Mesodermal cell (in vitro differentiated cells): ENCODE measurements around the gene CFI.

Source experiments
- H3K27ac ChIP-seq: 2 replicates; pipeline ENCODE4 v1.7.0; 2013; ENCODE audit warnings: mild to moderate bottlenecking, low read depth, low read length, moderate library complexity; ENCODE audit not compliant: severe bottlenecking
- H3K36me3 ChIP-seq: 2 replicates; pipeline ENCODE4 v1.7.1; 2013; ENCODE audit warnings: mild to moderate bottlenecking, low read length, moderate library complexity; ENCODE audit not compliant: control insufficient read depth, insufficient read depth
- H3K4me1 ChIP-seq: one replicate; pipeline ENCODE4 v1.7.1; 2013; ENCODE audit warnings: mild to moderate bottlenecking, low read length; ENCODE audit not compliant: insufficient read depth, control insufficient read depth, poor library complexity, severe bottlenecking
- H3K4me3 ChIP-seq: 2 replicates; pipeline ENCODE4 v1.7.0; 2013; ENCODE audit warnings: low read length, control low read depth, mild to moderate bottlenecking; ENCODE audit not compliant: insufficient read depth, poor library complexity, severe bottlenecking; ENCODE audit errors: extremely low read depth
- H3K9me3 ChIP-seq: 2 replicates; pipeline ENCODE4 v1.7.1; 2013; ENCODE audit warnings: mild to moderate bottlenecking, low read length, moderate library complexity; ENCODE audit not compliant: control insufficient read depth
- WGBS, 2 experiments: methylation state at CpG; one replicate each; pipeline ENCODE4 v1.1.5; 2013; ENCODE audit warnings: missing lambda C conversion rate in 2 of 2; ENCODE audit not compliant: insufficient coverage in 2 of 2; 5-methylcytosine and 5-hydroxymethylcytosine counted together

The CFI gene

DNA sequence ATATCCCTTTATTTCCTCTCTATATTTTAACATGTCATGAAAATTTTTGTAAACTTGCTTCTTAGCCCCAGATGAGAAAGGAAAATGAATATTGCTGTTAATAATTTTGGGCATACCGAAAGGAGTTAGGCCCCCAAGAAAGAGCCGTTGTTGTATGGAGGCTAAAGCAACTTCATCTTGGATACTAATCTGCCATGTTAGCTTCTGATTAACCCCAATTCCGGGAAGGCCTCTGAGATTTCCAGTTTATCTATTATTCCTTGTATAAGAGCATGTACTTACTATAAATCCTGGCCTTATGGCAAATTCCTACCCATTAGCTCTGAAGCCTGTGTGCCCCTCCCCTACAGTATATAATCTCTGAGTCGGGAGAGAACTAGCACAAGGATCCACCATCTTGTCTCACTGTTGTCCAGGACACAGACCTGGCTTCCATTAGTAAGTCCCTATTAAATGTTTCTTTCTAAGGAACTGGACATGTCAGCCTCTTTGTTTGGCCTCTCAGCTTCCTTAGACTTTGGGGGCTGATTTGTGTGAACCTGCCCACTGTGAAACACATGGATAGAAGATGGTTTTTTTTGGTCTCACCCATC lies 51.1 kb downstream of the CFI start:
- no peak overlapping the region for H3K27ac ChIP-seq
- H3K36me3 ChIP-seq, result no peaks in the 10 kb centered on the region
- WGBS, 2 experiments, result 90 to 100% methylated on average over 3 of the region's 4 CpGs

GRCh38 chr4:109749388-109750082 lies 52.3 kb downstream of the CFI start:
- 90 to 100% methylated on average over 1 to 2 of the region's 7 CpGs for WGBS, 2 experiments
- no peaks in the 10 kb centered on the region for H3K9me3 ChIP-seq

More for the DNA sequence above, 51.1 kb downstream of the CFI start:
- Histone ChIP-seq H3K4me3 (no peak overlapping the region), H3K9me3 (no peaks in the 10 kb centered on the region), H3K4me1 (no peaks in the 10 kb centered on the region)

DNA sequence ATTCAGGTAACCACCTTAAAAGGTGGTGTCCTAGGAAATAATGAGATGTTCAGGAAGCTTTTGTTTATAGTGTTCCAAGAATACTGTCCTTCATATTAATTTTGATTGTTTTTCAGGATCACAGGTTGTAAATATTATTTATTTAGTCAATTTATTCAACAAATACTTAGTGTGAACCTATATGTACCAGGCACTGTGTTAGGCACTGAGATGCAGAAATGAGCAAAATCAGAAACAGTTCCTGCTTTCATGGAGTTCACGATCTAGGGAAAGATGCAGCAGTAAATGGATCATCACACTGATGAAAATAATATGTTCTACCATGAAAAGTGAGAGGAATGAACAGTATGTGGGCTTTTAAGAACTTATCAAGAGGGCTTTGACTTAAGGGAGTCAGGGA lies 53.7 kb downstream of the CFI start:
- Histone ChIP-seq H3K36me3 (no peaks in the 10 kb centered on the region), H3K4me3 (no peak overlapping the region), H3K4me1 (no peaks in the 10 kb centered on the region), H3K27ac (no peak overlapping the region), H3K9me3 (no peaks in the 10 kb centered on the region)
- WGBS, 2 experiments, result 88 to 92% methylated on average over 1 of the region's 1 CpG

More at GRCh38 chr4:109749388-109750082, 52.3 kb downstream of the CFI start:
- Histone ChIP-seq H3K27ac (no peak overlapping the region), H3K4me3 (no peak overlapping the region), H3K36me3 (no peaks in the 10 kb centered on the region), H3K4me1 (no peaks in the 10 kb centered on the region)

DNA sequence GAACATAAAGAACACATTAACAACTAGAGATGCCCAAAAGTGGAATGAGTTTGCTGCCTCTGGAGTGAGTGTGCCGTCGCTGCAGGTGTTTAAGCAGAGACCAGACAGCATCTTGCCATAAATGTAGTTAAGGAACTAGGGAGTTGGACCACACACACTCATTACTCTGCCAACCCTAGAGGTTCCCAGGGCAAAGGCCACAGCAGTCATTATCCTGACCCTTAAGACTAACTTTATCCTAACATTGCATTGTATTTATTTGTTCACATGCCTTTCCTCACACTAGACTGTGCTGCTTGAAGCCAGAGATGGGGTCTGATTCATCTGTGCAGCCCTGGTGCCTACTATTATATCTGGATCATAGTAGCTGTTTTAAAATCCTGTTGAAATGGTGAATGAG lies 55.1 kb downstream of the CFI start:
- Histone ChIP-seq H3K4me1 (no peaks in the 10 kb centered on the region), H3K4me3 (no peak overlapping the region), H3K36me3 (no peaks in the 10 kb centered on the region), H3K9me3 (no peaks in the 10 kb centered on the region), H3K27ac (no peak overlapping the region)
- no CpG with 5 or more reads among the region's 2 CpGs for WGBS, 2 experiments

DNA sequence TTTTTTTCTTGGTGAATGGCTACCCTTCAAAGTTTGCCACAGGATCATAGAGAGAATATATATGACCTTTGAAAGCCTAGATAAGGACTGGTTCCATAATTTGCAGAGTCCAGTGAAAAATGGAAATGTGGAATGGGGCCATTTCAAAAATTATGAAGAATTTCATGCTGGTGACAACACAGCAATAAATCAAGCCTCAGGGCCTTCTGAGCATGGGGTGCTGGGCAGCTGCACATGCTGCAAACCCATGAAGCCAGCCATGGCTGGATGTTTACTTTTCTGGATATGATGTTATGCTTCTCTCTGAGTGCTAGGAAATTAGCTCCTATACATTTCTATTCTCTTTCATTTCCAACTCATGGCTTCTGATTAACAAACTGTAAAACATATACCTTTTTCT lies 56.0 kb downstream of the CFI start:
- H3K4me3 ChIP-seq, result no peak overlapping the region
- H3K27ac ChIP-seq, result no peak overlapping the region
- no peaks in the 10 kb centered on the region for H3K9me3 ChIP-seq
- no peaks in the 10 kb centered on the region for H3K36me3 ChIP-seq
- H3K4me1 ChIP-seq, result no peaks in the 10 kb centered on the region

DNA sequence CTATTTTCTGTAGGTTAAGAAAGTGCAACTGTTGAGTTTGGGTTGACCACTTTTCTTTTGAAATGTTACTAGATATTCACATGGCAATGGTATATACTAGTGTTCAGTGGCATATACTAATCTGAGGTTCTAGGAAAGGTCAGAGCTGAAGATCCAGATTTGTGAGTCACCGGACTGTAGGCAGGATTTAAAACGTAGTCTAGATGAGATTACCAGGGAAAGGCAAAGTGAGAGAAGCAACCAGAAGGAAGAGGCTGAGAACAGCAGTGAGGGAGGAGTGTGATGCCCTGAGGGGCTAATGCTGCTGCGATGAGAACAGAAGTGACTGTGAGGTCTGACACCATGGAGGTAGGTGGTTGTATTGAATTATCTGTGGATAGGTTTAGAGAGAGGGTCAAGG lies 62.3 kb downstream of the CFI start:
- no peaks in the 10 kb centered on the region for H3K9me3 ChIP-seq
- H3K27ac ChIP-seq, result no peak overlapping the region
- H3K4me3 ChIP-seq, result no peak overlapping the region
- H3K36me3 ChIP-seq, result no peaks in the 10 kb centered on the region
- H3K4me1 ChIP-seq, result peaks cover 4% of the 10 kb centered on the region
- WGBS, 2 experiments, result 89 to 93% methylated on average over 3 of the region's 3 CpGs

DNA sequence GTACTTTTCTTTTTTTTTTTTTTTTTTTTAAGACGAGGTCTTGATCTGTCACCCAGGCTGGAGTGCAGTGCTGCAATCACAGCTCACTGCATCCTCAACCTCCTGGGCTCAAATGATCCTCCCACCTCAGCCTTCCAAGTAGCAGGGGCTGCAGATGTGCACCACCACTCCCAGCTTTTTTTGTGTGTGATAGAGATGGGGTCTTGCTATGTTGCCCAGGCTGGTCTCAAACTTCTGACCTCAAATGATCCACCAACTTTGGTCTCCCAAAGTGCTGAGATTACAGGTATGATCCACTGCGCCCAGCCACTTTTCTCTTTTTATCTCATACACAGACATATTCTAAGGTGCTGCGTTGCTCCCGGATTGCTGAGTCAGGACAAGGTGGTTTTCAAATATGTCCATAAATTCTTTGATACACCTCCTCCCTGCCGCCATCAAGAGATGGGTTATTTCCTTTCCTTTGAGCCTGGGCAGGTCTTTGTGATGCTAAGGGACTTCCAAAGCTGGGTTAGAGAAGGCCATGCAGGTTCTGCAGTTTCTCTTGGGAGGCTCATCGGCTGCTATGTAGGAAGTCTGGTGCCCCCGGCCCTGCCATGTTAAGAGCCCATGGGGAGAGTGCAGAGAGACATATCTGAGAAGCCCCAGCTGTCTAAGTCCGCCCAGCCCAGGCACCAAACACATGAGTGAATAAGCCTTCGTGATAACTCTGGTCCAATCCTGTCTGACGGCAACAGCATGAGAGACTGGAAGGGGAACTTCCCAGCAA lies 63.5 kb downstream of the CFI start:
- H3K9me3 ChIP-seq, result no peaks in the 10 kb centered on the region
- WGBS, 2 experiments, result 72 to 89% methylated on average over 3 of the region's 10 CpGs
- H3K4me3 ChIP-seq, result no peak overlapping the region
- H3K36me3 ChIP-seq, result no peaks in the 10 kb centered on the region
- no peak overlapping the region for H3K27ac ChIP-seq
- H3K4me1 ChIP-seq, result peaks cover 4% of the 10 kb centered on the region

DNA sequence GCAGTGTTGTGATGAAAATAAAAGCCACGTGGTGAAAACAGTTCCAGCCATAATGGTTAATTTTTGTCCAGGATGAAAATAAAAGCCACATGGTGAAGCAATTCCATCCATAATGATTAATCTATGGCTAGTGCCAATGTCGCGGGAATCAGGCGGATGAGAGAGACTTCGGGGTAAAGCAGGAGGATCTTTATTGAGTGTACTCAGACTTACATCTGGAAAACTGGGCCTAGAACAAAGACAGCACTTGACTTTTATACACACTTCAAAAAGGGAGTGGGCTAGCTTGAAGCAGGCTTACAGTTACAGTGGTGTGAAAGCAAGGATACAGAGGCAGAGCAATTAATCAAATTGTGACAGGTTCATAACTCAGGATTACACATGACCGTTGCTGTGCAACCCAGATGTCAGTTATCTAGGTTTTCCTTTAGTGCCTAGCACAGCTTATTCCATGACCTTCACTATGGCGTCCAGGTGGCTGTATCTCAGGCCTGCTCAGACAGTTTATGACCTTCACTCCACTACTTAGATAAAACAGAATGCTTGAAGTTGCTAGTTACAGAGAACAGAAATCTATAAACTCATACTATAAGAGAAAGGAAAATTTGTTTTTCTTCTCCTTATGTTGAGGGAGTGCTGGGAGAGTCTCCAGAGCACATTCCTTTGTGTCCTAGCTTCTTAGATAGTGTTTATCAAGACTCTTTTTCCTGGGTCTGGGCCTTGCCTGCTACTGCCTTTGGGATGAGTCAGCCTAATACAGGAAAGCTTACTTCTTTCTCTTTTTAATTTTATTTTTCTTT lies 66.0 kb downstream of the CFI start:
- Histone ChIP-seq H3K9me3 (no peaks in the 10 kb centered on the region), H3K27ac (peak overlapping the region; percentile 48), H3K4me1 (peaks cover 4% of the 10 kb centered on the region), H3K36me3 (no peaks in the 10 kb centered on the region), H3K4me3 (no peak overlapping the region)
- 93 to 100% methylated on average over 3 to 6 of the region's 7 CpGs for WGBS, 2 experiments

DNA sequence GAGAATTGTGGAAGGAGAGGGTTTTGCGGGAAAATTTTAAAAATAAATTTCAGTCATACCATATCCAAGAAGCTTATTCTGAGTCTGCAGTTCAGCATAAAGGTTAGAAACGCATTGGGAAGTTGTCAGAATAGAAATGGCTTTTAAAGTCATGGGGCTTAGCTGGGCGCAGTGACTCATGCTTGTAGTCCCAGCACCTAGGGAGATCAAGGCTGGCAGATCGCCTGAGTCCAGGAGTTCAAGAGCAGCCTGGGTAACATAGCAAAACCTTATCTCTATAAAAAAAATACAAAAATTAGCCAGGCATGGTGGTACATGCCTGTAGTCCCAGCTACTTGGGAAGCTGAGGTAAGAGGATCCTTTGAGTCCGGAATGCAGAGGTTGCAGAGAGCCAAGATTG lies 68.1 kb downstream of the CFI start:
- no peak overlapping the region for H3K27ac ChIP-seq
- 85 to 93% methylated on average over 3 of the region's 5 CpGs for WGBS, 2 experiments
- peaks cover 4% of the 10 kb centered on the region for H3K4me1 ChIP-seq
- H3K9me3 ChIP-seq, result no peaks in the 10 kb centered on the region
- no peaks in the 10 kb centered on the region for H3K36me3 ChIP-seq
- H3K4me3 ChIP-seq, result no peak overlapping the region

GRCh38 chr4:109730619-109731545 lies 70.9 kb downstream of the CFI start:
- no peaks in the 10 kb centered on the region for H3K36me3 ChIP-seq
- peak overlapping the region; percentile 70 for H3K4me3 ChIP-seq
- WGBS, 2 experiments, result 69 to 99% methylated on average over 6 to 10 of the region's 21 CpGs
- H3K4me1 ChIP-seq, result no peaks in the 10 kb centered on the region
- H3K27ac ChIP-seq, result peak overlapping the region; percentile 59
- H3K9me3 ChIP-seq, result no peaks in the 10 kb centered on the region
